Prostate gland (tissue), 2 donors: ENCODE results near the gene SUPV3L1.

Experiments
- POLR2A ChIP-seq: fragments of 450-650 bp; IDR thresholded peaks from one replicate; pipeline ENCODE4 v1.6.1; 2016; ENCODE audit warnings: antibody characterized with exemption, mild to moderate bottlenecking
- POLR2AphosphoS5 ChIP-seq: sonication (generic); formaldehyde crosslinking; IDR thresholded peaks from one replicate; pipeline ENCODE4 v1.6.1; 2017; ENCODE audit warnings: antibody characterized with exemption
- TF ChIP-seq, protein P1 (sequence below), 4 experiments: fragments of 200-600 bp in 2 of 4; fragments of 450-650 bp in 2 of 4; sonication (generic) in 2 of 4; IDR thresholded peaks; 1 replicate in 3 of 4; 2 replicates in 1 of 4; pipeline ENCODE4 v1.5.1; 2016 to 2019; ENCODE audit warnings: antibody characterized with exemption in 4 of 4, mild to moderate bottlenecking in 2 of 4, moderate library complexity in 2 of 4

DNA sequence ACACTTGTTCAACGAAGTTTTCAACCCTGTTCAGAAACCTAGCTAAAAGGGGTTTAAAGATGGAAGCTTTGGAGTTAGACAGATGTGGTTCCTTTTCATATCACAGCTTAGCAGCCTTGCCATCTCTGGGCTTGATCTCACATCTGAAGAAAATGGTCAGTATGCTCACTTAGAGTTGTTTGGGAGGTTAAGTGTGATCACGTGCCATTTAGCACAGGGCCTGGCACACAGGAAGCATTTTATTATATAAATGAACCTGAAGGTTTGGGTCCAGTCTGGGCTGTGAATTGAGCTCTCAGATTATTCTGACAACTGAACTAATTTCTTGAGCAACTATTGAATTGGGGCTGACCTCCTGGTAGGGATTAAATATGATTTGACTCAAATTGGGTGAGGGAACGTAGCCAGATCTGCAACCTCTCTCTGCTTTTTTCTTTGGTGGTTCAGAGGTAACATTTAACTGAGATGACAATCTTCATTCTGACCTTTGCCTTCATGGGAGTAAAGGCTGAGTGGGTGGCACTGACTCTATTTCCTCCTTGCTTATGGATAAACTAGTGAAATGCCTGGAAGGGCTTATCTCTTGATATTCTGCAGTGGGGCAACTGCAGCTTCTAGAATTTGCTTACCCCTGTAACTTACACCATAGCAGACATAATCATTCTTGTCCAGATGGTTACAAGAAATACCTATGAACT is 29.9 kb downstream of the SUPV3L1 start:
- no peak for TF ChIP-seq POLR2A
- TF ChIP-seq, protein P1, sequence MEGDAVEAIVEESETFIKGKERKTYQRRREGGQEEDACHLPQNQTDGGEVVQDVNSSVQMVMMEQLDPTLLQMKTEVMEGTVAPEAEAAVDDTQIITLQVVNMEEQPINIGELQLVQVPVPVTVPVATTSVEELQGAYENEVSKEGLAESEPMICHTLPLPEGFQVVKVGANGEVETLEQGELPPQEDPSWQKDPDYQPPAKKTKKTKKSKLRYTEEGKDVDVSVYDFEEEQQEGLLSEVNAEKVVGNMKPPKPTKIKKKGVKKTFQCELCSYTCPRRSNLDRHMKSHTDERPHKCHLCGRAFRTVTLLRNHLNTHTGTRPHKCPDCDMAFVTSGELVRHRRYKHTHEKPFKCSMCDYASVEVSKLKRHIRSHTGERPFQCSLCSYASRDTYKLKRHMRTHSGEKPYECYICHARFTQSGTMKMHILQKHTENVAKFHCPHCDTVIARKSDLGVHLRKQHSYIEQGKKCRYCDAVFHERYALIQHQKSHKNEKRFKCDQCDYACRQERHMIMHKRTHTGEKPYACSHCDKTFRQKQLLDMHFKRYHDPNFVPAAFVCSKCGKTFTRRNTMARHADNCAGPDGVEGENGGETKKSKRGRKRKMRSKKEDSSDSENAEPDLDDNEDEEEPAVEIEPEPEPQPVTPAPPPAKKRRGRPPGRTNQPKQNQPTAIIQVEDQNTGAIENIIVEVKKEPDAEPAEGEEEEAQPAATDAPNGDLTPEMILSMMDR (IDR thresholded peaks at IDR 0.05): no peak
- no peak for TF ChIP-seq POLR2AphosphoS5
